Measurements from ENCODE around the gene PREPL. TPM values are rescaled to one million over a fixed set of nuclear protein-coding genes. Genes with fewer than 3 reads are reported as not detected.

Gene PREPL
- total RNA-seq: 49.2 and 52.8 TPM in 2 replicates
- long read RNA-seq, full-length matches to known transcripts: 69 of 107 reads
- long read RNA-seq, partial matches to known transcripts: 26 of 107 reads
- long read RNA-seq, other reads (novel, unspliced or antisense): 12 of 107 reads

DNA sequence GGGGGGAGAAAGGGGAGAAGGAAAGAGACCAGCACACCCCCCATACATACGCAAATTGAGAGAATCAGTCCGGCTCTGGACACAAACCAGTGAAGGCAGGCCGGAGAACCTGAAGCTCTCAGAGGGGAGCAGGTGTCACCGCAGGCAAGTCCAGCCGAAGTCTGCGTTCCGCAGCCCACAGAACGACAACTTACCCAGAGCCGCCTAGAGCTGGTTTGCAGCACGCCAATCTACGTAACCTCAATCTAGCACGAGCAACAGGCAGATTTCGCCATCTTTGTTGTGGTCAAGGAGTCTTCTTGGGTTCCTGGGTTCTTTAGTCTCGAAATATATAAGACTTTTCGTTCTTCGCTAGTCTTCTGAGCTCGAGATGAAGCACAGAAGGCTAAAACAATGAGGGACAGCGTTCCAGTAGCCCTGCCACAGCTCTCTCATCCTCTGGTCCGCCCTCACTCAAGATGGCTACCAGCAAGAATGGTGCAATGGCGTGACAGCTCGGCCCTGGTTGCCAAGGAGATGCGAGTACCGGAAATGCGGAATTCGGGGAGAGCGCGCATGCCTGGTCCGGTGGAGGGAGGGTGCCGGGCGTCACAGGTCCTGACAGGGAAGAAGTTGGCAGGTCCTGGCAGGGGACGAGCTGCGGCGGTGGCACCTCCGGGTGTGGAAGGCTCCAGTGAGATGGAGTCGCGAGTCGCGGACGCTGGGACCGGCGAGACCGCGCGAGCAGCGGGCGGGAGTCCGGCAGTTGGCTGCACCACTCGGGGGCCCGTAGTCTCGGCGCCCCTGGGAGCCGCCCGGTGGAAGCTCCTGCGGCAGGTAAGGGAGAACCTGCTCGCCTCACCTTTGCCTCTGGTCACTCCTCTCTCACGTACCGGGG is at the start of gene PREPL, which contains the start of gene CAMKMT:
Gene PREPL (minus strand): TSS at position 165 of the 877 bp plus-strand sequence. CDS start 15,152 bp downstream, outside the sequence.
Gene CAMKMT (plus strand): TSS at position 618 of the 877 bp plus-strand sequence.
- H3K27ac Mint-ChIP-seq (ENCODE audit: unreplicated experiment): peak within 1 kb of the TSS; percentile 100
- H3K4me3 Mint-ChIP-seq (ENCODE audit: unreplicated experiment): peak within 1 kb of the TSS; percentile 89
- DNase-seq (ENCODE audit: extremely low spot score, unreplicated experiment): peak; percentile 99
- H3K36me3 Mint-ChIP-seq (ENCODE audit: unreplicated experiment): peaks cover 3% of the 10 kb centered on the region
- H3K9me3 Mint-ChIP-seq (ENCODE audit: unreplicated experiment): no peaks in the 10 kb centered on the region
- H3K27me3 Mint-ChIP-seq (ENCODE audit: unreplicated experiment): no peaks in the 10 kb centered on the region
- peaks cover 33% of the 10 kb centered on the region for H3K4me1 Mint-ChIP-seq (ENCODE audit: unreplicated experiment)
- TF ChIP-seq, protein P1, sequence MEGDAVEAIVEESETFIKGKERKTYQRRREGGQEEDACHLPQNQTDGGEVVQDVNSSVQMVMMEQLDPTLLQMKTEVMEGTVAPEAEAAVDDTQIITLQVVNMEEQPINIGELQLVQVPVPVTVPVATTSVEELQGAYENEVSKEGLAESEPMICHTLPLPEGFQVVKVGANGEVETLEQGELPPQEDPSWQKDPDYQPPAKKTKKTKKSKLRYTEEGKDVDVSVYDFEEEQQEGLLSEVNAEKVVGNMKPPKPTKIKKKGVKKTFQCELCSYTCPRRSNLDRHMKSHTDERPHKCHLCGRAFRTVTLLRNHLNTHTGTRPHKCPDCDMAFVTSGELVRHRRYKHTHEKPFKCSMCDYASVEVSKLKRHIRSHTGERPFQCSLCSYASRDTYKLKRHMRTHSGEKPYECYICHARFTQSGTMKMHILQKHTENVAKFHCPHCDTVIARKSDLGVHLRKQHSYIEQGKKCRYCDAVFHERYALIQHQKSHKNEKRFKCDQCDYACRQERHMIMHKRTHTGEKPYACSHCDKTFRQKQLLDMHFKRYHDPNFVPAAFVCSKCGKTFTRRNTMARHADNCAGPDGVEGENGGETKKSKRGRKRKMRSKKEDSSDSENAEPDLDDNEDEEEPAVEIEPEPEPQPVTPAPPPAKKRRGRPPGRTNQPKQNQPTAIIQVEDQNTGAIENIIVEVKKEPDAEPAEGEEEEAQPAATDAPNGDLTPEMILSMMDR (IDR thresholded peaks at IDR 0.05): no peak

DNA sequence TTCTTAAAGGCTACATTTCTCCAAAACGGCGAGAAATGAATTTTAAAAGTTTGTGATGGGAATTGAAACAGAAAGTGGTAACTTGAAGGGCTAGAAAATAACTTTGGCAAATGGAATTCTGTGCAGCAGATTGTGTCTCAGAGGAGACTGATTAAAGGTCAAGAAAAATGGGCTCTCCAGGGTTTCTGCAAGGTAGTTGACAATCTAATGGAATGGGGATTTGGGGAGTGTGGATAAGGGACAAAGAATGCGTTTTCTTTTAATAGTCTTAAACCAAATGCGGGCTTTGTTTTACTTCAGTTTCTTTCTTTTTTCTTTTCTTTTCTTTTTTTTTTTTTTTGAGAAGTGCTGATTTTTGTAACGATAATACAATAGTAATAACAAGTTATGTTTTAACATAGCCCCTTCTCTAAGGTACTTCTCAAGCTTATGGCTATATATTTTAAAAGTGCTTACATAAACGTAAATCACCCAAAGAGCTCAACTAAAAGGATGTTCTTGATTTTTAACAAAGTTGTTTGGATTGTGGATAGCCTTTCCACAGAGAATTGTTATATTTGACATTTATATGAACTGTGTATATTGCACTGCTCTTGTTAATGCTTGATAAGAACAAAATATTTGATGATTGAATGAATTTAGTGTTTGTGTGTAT is 37.1 kb upstream of the PREPL start:
- Mint-ChIP-seq H3K4me3 (ENCODE audit: unreplicated experiment) (peak overlapping the region; percentile 36), H3K27ac (ENCODE audit: unreplicated experiment) (no peak overlapping the region), H3K4me1 (ENCODE audit: unreplicated experiment) (peaks cover 11% of the 10 kb centered on the region), H3K27me3 (ENCODE audit: unreplicated experiment) (no peaks in the 10 kb centered on the region), H3K36me3 (ENCODE audit: unreplicated experiment) (no peaks in the 10 kb centered on the region), H3K9me3 (ENCODE audit: unreplicated experiment) (no peaks in the 10 kb centered on the region)
- DNase-seq (ENCODE audit: extremely low spot score, unreplicated experiment): no peak
- TF ChIP-seq, protein P1 (IDR thresholded peaks at IDR 0.05): no peak

DNA sequence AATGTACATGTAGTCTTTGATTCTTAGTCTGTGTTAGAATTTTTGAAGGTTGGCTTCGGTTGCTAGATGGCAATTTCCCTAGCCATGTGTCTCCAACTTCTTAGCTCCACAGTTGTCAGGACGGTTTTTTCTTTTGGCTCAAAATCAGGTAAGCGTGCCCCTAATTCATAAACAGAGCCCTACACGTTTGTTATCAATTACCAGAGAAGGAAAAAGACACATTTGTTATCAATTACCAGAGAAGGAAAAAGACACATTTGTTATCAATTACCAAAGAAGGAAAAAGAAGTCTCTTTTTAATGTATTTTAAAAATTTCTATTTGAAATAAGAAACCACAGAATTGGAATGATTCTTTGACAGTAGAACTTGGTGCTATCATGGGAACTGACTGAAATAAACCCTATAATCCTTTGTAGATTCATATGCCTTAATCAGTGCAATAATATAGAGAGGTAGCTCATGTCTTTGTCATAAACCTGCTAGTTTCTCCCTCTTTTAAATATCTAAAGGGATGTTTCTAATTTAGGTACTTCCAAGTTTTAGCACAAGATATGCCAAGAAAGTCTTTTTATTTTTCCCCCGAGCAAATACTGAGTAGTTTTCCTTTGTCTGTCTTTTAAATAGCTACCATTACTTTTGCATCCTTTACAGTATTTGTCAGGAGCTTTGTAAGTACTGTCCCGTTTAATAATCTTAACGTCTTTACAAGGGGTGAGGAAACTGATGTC is 36.3 kb upstream of the PREPL start:
- no peak overlapping the region for H3K27ac Mint-ChIP-seq (ENCODE audit: unreplicated experiment)
- no peaks in the 10 kb centered on the region for H3K36me3 Mint-ChIP-seq (ENCODE audit: unreplicated experiment)
- DNase-seq (ENCODE audit: extremely low spot score, unreplicated experiment): no peak
- peak overlapping the region; percentile 36 for H3K4me3 Mint-ChIP-seq (ENCODE audit: unreplicated experiment)
- H3K9me3 Mint-ChIP-seq (ENCODE audit: unreplicated experiment): no peaks in the 10 kb centered on the region
- TF ChIP-seq, protein P1 (IDR thresholded peaks at IDR 0.05): no peak
- H3K4me1 Mint-ChIP-seq (ENCODE audit: unreplicated experiment): peaks cover 11% of the 10 kb centered on the region
- H3K27me3 Mint-ChIP-seq (ENCODE audit: unreplicated experiment): no peaks in the 10 kb centered on the region

DNA sequence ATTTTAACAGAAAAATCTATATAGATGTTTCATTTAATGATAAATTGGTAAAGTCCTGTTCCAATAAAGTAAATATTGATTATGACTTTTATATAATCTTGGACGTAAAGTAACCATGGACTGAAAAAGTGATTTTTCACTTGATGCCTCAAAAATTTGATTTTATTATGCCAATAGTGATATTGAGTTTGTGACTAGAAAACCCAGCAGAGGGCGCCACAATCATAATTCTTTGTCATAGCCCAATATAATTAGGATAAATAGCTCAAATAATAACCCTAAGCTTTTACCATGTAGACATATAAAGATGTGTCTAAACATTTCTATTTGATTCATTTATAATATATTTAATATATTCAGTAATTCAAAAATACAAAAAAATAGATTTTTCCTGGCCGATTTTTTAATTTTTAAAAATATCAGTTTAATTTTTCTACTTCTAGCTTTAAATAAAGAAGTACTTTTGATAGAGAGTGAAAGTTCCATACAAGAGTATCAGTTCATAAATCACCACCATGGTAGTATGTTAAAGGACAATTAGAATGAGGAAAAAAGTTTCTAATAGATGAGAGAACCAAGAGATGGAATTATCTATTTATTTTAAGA is 31.1 kb upstream of the PREPL start:
- H3K9me3 Mint-ChIP-seq (ENCODE audit: unreplicated experiment): peaks cover 5% of the 10 kb centered on the region
- peak; percentile 79 for DNase-seq (ENCODE audit: extremely low spot score, unreplicated experiment)
- H3K4me1 Mint-ChIP-seq (ENCODE audit: unreplicated experiment): peaks cover 2% of the 10 kb centered on the region
- no peak overlapping the region for H3K27ac Mint-ChIP-seq (ENCODE audit: unreplicated experiment)
- H3K36me3 Mint-ChIP-seq (ENCODE audit: unreplicated experiment): peaks cover 3% of the 10 kb centered on the region
- H3K27me3 Mint-ChIP-seq (ENCODE audit: unreplicated experiment): no peaks in the 10 kb centered on the region
- H3K4me3 Mint-ChIP-seq (ENCODE audit: unreplicated experiment): no peak overlapping the region
- TF ChIP-seq, protein P1 (IDR thresholded peaks at IDR 0.05): peak; percentile 73
